22Rv1 (cell line): ENCODE results near the gene LASP1NB.

Source experiments
- ZFX ChIP-seq: fragments of 450-650 bp; IDR thresholded peaks from 2 replicates; pipeline ENCODE4 v1.6.1; 2017; ENCODE audit warnings: antibody characterized with exemption, borderline replicate concordance
- TF ChIP-seq, protein P1 (sequence below): fragments of 450-650 bp; IDR thresholded peaks from 2 replicates; pipeline ENCODE4 v1.5.1; 2017; ENCODE audit warnings: mild to moderate bottlenecking

DNA sequence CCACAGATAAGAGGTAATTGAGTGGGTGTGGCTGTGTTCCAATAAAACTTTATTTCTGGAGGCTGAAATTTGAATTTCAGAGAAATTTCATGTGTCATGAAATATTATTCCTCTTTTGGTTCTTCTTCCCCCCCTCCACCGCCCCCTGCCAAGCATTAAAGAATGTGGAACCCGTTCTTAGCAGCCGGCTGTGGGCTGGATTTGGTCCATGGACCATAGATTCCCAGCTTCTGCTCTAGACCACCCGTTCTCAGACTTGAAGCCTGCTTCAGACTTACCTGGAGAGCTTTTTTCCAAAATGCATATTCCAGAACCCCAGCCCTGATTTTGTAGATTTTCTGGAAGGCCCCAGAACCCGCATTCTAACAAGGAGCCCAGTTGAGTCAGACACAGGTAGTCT lies 15.1 kb upstream of the LASP1NB start:
- TF ChIP-seq, protein P1, sequence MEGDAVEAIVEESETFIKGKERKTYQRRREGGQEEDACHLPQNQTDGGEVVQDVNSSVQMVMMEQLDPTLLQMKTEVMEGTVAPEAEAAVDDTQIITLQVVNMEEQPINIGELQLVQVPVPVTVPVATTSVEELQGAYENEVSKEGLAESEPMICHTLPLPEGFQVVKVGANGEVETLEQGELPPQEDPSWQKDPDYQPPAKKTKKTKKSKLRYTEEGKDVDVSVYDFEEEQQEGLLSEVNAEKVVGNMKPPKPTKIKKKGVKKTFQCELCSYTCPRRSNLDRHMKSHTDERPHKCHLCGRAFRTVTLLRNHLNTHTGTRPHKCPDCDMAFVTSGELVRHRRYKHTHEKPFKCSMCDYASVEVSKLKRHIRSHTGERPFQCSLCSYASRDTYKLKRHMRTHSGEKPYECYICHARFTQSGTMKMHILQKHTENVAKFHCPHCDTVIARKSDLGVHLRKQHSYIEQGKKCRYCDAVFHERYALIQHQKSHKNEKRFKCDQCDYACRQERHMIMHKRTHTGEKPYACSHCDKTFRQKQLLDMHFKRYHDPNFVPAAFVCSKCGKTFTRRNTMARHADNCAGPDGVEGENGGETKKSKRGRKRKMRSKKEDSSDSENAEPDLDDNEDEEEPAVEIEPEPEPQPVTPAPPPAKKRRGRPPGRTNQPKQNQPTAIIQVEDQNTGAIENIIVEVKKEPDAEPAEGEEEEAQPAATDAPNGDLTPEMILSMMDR: no peak
- no peak for TF ChIP-seq ZFX
